Osteoblast (primary cell): ENCODE results near the gene POLR2A. TPM values are rescaled to one million over a fixed set of nuclear protein-coding genes. Genes with fewer than 3 reads are reported as not detected.

Experiments used
- DNase-seq: peaks from one replicate; pipeline ENCODE4 v3.0.0; 2011; ENCODE audit warnings: low spot score, mixed read lengths; ENCODE audit not compliant: insufficient read length; ENCODE audit errors: missing footprints
- H2AFZ ChIP-seq: 2 replicates; pipeline ENCODE4 v1.6.0; 2011; ENCODE audit warnings: mild to moderate bottlenecking, low read length
- H3K27ac ChIP-seq: 2 replicates; pipeline ENCODE4 v1.5.1; 2011; ENCODE audit warnings: mild to moderate bottlenecking, low read depth, low read length, moderate library complexity
- H3K27me3 ChIP-seq: 2 replicates; pipeline ENCODE4 v1.6.0; 2012; ENCODE audit warnings: mild to moderate bottlenecking, control low read depth, inconsistent platforms, low read length, moderate library complexity; ENCODE audit not compliant: insufficient read depth
- H3K36me3 ChIP-seq: 2 replicates; pipeline ENCODE4 v1.5.1; 2011; ENCODE audit warnings: mild to moderate bottlenecking, low read length, control low read depth, moderate library complexity; ENCODE audit not compliant: insufficient read depth
- H3K4me1 ChIP-seq: 2 replicates; pipeline ENCODE4 v1.5.1; 2011; ENCODE audit warnings: mild to moderate bottlenecking, low read length, control low read depth, moderate library complexity; ENCODE audit not compliant: insufficient read depth
- H3K4me2 ChIP-seq: 2 replicates; pipeline ENCODE4 v1.6.0; 2011; ENCODE audit warnings: mild to moderate bottlenecking, low read length; ENCODE audit not compliant: insufficient read depth
- H3K4me3 ChIP-seq: fragments of 200-600 bp; sonication (generic); 3 replicates; pipeline ENCODE4 v1.5.1; 2012; ENCODE audit warnings: mild to moderate bottlenecking, low read length, inconsistent platforms; ENCODE audit not compliant: insufficient read depth
- H3K79me2 ChIP-seq: 2 replicates; pipeline ENCODE4 v1.6.0; 2012; ENCODE audit warnings: mild to moderate bottlenecking, low read length, control low read depth, inconsistent platforms; ENCODE audit not compliant: insufficient read depth
- H3K9me3 ChIP-seq: 2 replicates; pipeline ENCODE4 v1.5.1; 2011; ENCODE audit warnings: low read depth, low read length, control low read depth
- H4K20me1 ChIP-seq: 2 replicates; pipeline ENCODE4 v1.6.0; 2012; ENCODE audit warnings: mild to moderate bottlenecking, low read length, control low read depth; ENCODE audit not compliant: insufficient read depth
- CTCF ChIP-seq: IDR thresholded peaks from 2 replicates; pipeline ENCODE4 v1.5.1; 2011; ENCODE audit warnings: mild to moderate bottlenecking, low read depth, low read length, moderate library complexity; ENCODE audit errors: extremely low read depth
- total RNA-seq: library from RNA; depleted of rRNA; stranded (reverse); fragments of >200 nt; gene quantifications from 2 replicates; pipeline ENCODE4 v1.2.3, GENCODE V29; 2012

POLR2A gene
- total RNA-seq, 1 donor: 95.9 TPM

- no peak overlapping the region for H2AFZ ChIP-seq
- no peak for TF ChIP-seq CTCF
- no peaks in the 10 kb centered on the region for H3K27me3 ChIP-seq
- H3K36me3 ChIP-seq: peaks cover 30% of the 10 kb centered on the region
- no peak overlapping the region for H3K4me3 ChIP-seq
- peaks cover 23% of the 10 kb centered on the region for H4K20me1 ChIP-seq
- H3K79me2 ChIP-seq: peaks cover 28% of the 10 kb centered on the region
- H3K27ac ChIP-seq: no peak overlapping the region
- DNase-seq: peak; percentile 51
- H3K4me2 ChIP-seq: no peak overlapping the region
- H3K4me1 ChIP-seq: peaks cover 10% of the 10 kb centered on the region
- no peaks in the 10 kb centered on the region for H3K9me3 ChIP-seq
Observed at GRCh38 chr17:7462474-7463371, 21.4 kb upstream of the POLR2A start.

GRCh38 chr17:7463372-7463846 is 20.8 kb upstream of the POLR2A start:
- H3K4me2 ChIP-seq: no peak overlapping the region
- no peak overlapping the region for H3K4me3 ChIP-seq
- peak; percentile 58 for DNase-seq
- H2AFZ ChIP-seq: no peak overlapping the region
- H3K36me3 ChIP-seq: peaks cover 30% of the 10 kb centered on the region
- TF ChIP-seq CTCF: no peak
- H3K79me2 ChIP-seq: peaks cover 34% of the 10 kb centered on the region
- H3K27ac ChIP-seq: no peak overlapping the region
- H4K20me1 ChIP-seq: peaks cover 28% of the 10 kb centered on the region
- H3K9me3 ChIP-seq: no peaks in the 10 kb centered on the region
- no peaks in the 10 kb centered on the region for H3K27me3 ChIP-seq
- H3K4me1 ChIP-seq: peaks cover 10% of the 10 kb centered on the region

GRCh38 chr17:7464081-7464480 is 20.1 kb upstream of the POLR2A start:
- Histone ChIP-seq H4K20me1 (peaks cover 35% of the 10 kb centered on the region), H3K36me3 (peaks cover 30% of the 10 kb centered on the region), H3K9me3 (no peaks in the 10 kb centered on the region), H3K4me3 (no peak overlapping the region), H3K4me1 (peaks cover 10% of the 10 kb centered on the region), H3K4me2 (no peak overlapping the region), H3K27ac (no peak overlapping the region), H2AFZ (no peak overlapping the region), H3K27me3 (no peaks in the 10 kb centered on the region), H3K79me2 (peaks cover 41% of the 10 kb centered on the region)
- TF ChIP-seq CTCF: no peak
- DNase-seq: no peak

GRCh38 chr17:7465597-7466275 is 18.4 kb upstream of the POLR2A start:
- Histone ChIP-seq H3K27me3 (no peaks in the 10 kb centered on the region), H3K79me2 (peaks cover 52% of the 10 kb centered on the region), H3K4me2 (no peak overlapping the region), H2AFZ (no peak overlapping the region), H3K9me3 (no peaks in the 10 kb centered on the region), H3K4me1 (peaks cover 10% of the 10 kb centered on the region), H4K20me1 (peaks cover 35% of the 10 kb centered on the region), H3K36me3 (peaks cover 30% of the 10 kb centered on the region), H3K4me3 (no peak overlapping the region), H3K27ac (no peak overlapping the region)
- DNase-seq: peak; percentile 45
- no peak for TF ChIP-seq CTCF
